EH (cell line): ENCODE results near the gene URB1.

ENCODE experiments used
- DNase-seq: peaks from one replicate; pipeline ENCODE4 v3.0.0-alpha.2; 2015; ENCODE audit warnings: low read depth

URB1 gene

DNA sequence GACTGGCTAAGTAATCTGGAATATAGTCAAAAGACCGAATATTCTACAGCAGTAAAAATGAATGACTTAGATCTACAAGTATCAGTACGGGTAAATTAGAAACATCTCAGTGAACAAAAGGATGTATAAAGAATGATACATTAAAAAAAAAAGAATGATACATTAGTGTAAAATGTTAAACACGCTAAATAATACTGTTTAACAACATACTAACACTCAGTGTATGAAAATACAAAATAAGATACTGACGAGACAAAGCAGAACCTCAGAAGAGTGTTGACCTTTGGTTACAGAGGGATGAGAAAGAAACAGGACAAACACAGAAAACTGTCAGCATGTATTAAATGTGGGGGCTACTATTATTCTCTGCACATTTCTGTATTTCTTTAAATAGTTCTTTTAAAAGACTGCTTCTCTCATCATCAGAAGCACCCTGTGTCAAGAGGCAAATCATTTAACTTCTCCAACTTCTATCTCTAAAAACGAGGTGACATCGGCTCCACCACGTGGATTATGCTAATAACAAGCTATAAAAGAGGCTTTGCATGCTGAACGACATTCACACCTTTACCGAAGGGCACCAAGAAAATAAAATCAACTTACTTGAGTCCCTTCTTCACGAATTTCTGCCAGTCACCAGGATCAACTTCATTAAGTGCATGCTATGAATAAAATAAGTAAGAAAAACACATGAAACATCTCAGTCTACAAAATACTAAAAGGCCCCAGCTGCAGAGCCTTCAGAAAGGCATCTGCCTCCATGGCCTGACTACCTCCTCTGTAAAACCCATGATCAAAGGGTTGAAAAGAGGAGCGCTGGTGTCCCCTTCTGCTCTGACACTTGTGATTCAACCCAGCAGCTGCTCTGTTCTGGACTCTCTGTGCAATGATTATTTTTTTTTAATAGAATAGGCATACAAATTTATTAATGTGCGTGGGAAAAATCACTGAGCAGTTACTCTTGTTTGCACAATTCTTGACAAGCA lies 51.7 kb downstream of the URB1 start:
- DNase-seq, result no peak

- no peak for DNase-seq
Observed at GRCh38 chr21:32338209-32338921, 54.4 kb downstream of the URB1 start.

DNA sequence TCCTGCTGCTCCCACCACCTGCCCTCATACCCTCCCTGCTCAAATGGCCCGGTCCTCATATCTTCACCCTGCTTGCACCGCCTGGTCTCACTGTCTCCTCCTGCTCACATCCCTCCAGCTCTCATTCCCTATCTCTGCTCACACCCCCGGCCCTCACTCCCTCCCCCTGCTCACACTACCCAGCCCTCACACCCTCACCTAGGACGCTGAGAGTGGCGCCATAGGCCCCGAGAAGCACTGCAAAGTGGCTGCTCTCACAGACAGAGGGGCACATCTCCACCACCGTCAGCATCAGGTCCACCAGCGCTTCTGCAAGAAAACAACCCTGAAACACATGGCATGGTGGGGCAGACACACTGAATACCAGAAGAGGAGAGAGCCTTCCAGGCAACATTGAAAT lies 55.6 kb downstream of the URB1 start:
- DNase-seq, result no peak

DNA sequence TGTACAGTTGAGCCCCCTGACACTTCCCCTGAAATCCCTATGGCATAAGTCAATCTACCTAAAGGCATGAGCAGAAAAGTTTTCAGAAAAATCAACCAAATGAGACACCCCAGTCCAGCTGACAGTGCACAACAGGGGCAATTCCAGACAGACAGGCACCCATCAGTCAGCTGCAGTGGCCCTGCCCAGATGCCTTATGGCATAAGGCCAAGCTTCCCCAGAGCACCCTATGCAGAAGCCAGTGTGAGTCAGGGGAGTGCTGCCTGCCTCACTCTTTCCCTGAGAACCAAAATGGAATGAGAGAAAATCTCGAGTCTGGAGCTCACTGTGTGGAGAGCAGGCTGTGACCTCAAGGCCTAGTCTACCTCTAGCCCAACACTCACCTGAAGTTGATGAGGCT lies 56.1 kb downstream of the URB1 start:
- peak; percentile 79 for DNase-seq

GRCh38 chr21:32335601-32336575 lies 56.9 kb downstream of the URB1 start:
- no peak for DNase-seq

DNA sequence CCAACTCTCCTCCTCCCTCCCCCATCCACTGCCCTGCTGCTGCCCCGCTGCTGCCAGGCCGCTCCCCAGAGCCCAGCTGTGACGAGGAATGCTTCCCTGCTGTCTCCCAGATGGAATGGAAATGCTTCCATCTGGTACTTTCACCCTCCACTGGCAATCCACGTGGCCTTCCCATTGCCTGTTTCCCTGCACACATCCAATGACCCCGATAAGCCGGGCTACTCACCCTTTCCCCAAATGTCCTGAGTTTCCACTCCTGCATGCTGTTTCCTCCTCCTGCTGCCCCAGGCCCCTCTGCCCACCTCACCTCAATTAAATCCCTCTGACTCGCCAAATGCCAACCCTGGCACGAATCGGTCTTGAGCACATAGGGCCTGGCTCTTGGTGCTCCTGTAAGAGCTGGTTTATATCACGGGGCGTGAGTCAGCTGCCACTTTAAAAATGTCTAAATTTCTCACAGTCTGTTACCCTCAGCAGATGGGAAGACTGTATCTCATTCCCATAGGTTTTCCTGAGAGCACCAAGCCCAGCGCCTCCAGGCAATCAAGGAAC lies 57.8 kb downstream of the URB1 start:
- DNase-seq, result peak; percentile 50

- DNase-seq, result no peak
Observed at GRCh38 chr21:32333953-32334673, 58.7 kb downstream of the URB1 start.

DNA sequence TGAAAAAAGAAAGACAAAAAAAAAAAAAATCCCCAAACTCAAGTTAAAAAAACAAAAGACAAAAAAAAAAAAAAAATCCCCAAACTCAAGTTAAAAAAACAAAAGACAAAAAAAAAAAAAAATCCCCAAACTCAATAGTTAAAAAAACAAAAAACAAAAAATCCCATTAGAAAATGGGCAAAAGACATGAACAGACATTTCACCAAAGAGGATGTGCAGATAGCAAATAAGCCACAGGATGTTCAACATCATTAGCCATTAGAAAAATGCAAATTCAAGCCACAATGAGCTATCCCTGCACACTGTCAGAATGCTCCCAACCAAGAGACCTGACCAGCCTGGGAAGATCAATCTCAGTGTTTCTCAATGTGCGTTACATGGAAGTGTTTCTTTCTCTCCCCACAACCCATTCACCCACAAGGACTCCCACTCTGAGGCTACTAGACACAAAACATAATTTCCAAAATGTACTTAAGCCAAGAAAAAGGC lies 60.3 kb downstream of the URB1 start:
- DNase-seq, result no peak

- no peak for DNase-seq
Observed at GRCh38 chr21:32331444-32332305, 61.1 kb downstream of the URB1 start.

DNA sequence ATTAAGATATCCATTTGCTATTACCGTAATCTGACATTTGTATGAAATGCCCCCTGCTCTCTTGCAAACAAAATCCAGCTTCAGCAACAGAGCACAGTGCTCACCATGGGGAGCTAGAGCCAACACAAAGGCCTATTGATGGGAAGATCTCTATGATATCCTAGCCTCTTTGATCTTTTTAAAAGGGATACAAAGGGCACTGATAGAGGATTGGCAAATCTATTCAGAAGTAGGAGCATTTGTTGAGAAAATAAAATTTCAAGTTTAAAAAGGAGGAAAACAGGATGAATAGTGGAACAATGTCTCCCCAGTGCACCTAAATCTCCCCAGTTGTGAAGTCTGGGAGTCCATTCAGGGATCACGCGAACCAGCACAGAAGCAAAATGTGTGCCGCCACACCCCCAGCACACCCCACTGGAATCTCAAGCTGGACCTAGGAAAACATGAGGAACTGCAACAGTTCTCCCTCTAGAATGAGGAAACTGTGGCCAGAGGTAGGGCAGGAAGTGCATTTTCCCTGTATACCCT lies 62.0 kb downstream of the URB1 start:
- no peak for DNase-seq

- peak; percentile 68 for DNase-seq
Observed at GRCh38 chr21:32329776-32330175, 63.0 kb downstream of the URB1 start.

DNA sequence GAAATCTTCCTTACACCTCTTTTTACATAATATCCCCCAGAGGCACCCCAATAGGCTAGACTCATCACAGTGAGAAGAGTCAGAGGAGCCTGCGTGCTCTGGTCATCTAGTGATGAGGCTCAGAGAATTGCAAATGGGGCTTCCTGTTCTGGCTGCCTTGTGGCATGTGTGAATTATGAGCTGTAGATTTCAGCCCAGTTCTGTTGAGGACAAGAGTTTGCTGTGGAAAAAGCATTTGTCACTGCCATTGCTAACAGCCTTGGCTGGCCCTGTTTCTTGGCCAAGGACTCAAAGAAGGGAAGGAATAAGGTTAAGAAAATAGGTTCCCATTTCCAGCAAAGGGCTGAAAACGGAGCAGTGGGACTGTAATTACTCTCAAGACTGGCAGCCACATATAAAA lies 63.5 kb downstream of the URB1 start:
- peak; percentile 46 for DNase-seq

DNA sequence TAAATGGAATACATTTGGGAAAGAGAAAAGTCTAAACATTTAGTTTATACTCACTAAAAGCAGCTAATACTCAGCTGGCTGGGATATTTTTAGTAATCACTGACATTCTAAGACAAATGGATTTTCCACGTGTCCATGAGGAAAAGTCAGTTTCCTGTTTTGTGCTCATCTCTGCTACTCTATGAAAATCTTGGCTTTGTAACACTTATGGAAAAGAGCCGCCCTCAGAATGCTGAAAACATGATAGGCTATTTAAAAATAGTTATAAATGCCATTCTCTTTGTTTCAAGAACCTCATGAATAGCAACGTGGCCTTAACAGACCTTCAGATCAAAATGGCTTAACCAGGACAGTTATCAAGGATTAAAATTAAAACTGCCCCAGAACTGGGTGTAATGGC lies 64.2 kb downstream of the URB1 start:
- DNase-seq, result peak; percentile 63

GRCh38 chr21:32325706-32326105 lies 67.1 kb downstream of the URB1 start:
- no peak for DNase-seq

DNA sequence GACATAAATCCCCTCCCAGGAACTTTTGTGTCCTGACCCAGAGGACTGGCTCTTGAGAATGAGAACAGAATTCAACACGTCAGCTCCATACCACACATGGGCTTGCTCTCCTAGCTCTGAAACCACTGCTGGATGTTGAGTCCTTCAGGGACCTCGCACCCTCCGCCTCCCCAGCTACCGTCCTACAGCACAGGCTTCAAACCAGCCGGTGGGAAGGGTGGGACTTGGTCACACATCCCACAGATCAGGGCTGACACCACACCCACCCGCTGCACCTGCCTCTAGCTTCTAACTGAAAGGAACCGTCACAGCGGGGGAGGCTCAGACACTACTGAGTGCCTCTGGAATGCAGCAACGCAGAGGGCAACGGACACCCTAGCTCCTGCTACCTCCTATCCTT lies 70.1 kb downstream of the URB1 start:
- DNase-seq, result no peak

DNA sequence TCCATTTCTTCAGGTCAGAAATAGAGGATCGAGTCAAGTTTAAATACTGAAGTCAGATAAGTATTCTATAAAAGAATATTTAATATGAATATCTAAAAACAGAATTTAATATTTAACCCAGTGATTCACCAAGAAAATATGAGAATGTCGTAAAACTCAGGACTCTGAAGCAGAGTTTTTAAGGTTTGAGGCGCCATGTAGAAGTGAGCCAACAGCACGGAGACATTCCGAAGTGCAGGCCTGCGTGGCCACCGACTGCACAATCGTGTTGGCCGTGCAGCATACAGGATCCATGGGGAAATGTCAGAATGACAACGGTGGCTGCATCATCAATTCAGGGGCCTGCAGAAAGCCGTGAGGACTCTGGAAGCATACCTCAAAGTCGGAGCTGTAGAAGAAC lies 70.7 kb downstream of the URB1 start:
- no peak for DNase-seq

- DNase-seq, result no peak
Observed at GRCh38 chr21:32321480-32321879, 71.3 kb downstream of the URB1 start.

- DNase-seq, result no peak
Observed at GRCh38 chr21:32320726-32321125, 72.1 kb downstream of the URB1 start.

DNA sequence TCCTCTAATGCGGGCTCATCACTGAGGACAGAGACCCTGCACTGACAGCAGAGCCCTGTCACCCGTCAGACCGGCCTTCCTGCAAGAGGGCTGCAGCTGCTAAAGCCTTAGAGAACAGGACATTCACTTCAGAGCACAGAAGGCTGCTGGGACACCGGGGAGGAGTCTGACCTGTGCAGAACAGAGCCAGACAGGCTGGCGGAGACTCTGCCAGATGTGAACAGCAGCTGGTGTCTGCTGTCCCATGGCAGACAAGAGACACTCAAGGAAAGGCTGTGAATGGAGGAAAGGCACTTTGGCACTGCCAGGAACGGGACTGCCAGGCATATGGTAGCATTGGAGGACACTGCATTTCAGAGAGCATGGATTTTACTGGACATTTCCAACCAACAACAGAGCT lies 72.8 kb downstream of the URB1 start:
- no peak for DNase-seq

DNA sequence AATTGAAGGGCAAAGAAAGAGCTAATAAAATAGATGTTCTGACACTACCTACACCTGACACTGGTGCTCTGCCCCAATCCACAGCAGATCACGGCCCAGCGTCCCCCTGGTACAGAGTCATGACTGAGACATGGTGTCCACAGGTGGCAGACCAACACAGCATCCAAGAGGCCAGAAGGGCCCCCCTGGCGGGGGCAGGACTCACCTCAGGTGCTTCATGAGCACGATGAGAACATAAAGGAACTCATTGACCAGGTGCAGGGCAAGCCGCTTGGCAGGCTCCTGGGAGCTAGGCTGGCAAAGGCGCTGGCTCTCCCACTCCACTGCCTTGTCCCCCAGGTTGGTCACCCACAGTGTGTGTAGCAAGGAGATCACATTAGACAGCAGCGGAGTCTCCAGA lies 73.8 kb downstream of the URB1 start:
- no peak for DNase-seq
